Adrenal gland (tissue), 12 donors: ENCODE measurements around the gene ATXN1. TPM values are rescaled to one million over a fixed set of nuclear protein-coding genes. Genes with fewer than 3 reads are reported as not detected.

Experiments used
- DNase-seq, 7 donors: peaks; one replicate each; pipeline ENCODE4 v3.0.0-alpha.2; 2019 to 2020
- H3K27ac ChIP-seq, 5 donors: fragments of 200-600 bp; sonication (generic) in 4 of 5; 1 replicate in 3 of 5; 2 replicates in 2 of 5; pipeline versions ENCODE4 v1.5.1 to v1.8.0; 2016 to 2020; ENCODE audit warnings: mild to moderate bottlenecking in 1 of 5
- H3K27me3 ChIP-seq: fragments of 200-600 bp; 2 replicates; pipeline ENCODE4 v1.8.0; 2021
- H3K36me3 ChIP-seq, 2 donors: fragments of 200-600 bp; replicated peaks in 1 of 2; 1 replicate in 1 of 2; 2 replicates in 1 of 2; pipeline versions ENCODE4 v1.5.1 to v1.8.0; 2018 to 2022
- H3K4me1 ChIP-seq, 2 donors: fragments of 200-600 bp; replicated peaks in 1 of 2; 1 replicate in 1 of 2; 2 replicates in 1 of 2; pipeline versions ENCODE4 v1.5.1 to v1.8.0; 2018 to 2021
- H3K4me3 ChIP-seq, 4 donors: fragments of 200-600 bp; sonication (generic) in 3 of 4; one replicate each; pipeline ENCODE4 v1.5.1; 2016 to 2018
- H3K9me3 ChIP-seq, 3 donors: fragments of 200-600 bp; sonication (generic) in 1 of 3; replicated peaks in 1 of 3; 1 replicate in 2 of 3; 2 replicates in 1 of 3; pipeline versions ENCODE4 v1.5.1 to v1.8.0; 2016 to 2021
- POLR2A ChIP-seq, 2 donors: fragments of 450-650 bp; IDR thresholded peaks; one replicate each; pipeline ENCODE4 v1.6.1; 2017; ENCODE audit warnings: antibody characterized with exemption in 2 of 2, mild to moderate bottlenecking in 2 of 2, moderate library complexity in 1 of 2
- WGBS, 4 donors: extraction: QIAGEN DNeasy Blood & Tissue Kit in 2 of 4; methylation state at CpG; one replicate each; pipeline versions ENCODE4 v1.1.5 to v1.1.7; 2013 to 2017; 5-methylcytosine and 5-hydroxymethylcytosine counted together
- intact Hi-C, 2 donors: fragments of 100-400 bp; cut with DNase I; formaldehyde crosslinking; loops; one replicate each; pipeline versions ENCODE4 v1.14.1 to v1.15.0; 2022 to 2023
- polyA plus RNA-seq, 3 donors: library from polyadenylated mRNA; stranded (reverse); fragments of 200-250 nt in 2 of 3; fragments of 350-450 nt in 1 of 3; fragmentation: Illumina TruSeq in 1 of 3; extraction: RNeasy Lipid Tissue Mini Kit (QIAGEN cat#74804) in 1 of 3; gene quantifications; one replicate each; pipeline ENCODE4 v1.2.3, GENCODE V29; 2013 to 2014
- total RNA-seq, 9 donors: library from RNA; depleted of rRNA in 4 of 9; stranded (reverse); fragments of >200 nt in 4 of 9; fragments of 120-200 nt in 1 of 9; fragmentation: NEBNext Ultra II Directional in 1 of 9; extraction: Animal tissue kit (Norgen Biotek cat#: 25700) in 1 of 9; gene quantifications; one replicate each; pipeline versions ENCODE4 v1.1.0 to v1.2.4, GENCODE V29; 2013 to 2023
- TF ChIP-seq, protein P1 (sequence below), 6 experiments: fragments of 450-650 bp in 4 of 6; fragments of 200-600 bp in 2 of 6; sonication (generic) in 1 of 6; IDR thresholded peaks; 1 replicate in 5 of 6; 2 replicates in 1 of 6; pipeline versions ENCODE4 v1.5.1 to v1.8.0; 2016 to 2021; ENCODE audit warnings: antibody characterized with exemption in 6 of 6, mild to moderate bottlenecking in 2 of 6, moderate library complexity in 1 of 6
- donor health status: healthy with polysubstance abuse.
- donor health status: Bipolar disorder and iron deficiency.
- donor health status: DM: yes; HTN: yes; CAD: no.
- donor health status: DM: no; HTN: no; CAD: no.
- donor health status: DM: no; HTN: no; CAD: no.
- donor health status: DM: yes; HTN: yes; CAD: no.

The ATXN1 gene
- total and polyA plus RNA-seq, 12 donors = 3.4 to 51.3 (median 25.4) TPM

DNA sequence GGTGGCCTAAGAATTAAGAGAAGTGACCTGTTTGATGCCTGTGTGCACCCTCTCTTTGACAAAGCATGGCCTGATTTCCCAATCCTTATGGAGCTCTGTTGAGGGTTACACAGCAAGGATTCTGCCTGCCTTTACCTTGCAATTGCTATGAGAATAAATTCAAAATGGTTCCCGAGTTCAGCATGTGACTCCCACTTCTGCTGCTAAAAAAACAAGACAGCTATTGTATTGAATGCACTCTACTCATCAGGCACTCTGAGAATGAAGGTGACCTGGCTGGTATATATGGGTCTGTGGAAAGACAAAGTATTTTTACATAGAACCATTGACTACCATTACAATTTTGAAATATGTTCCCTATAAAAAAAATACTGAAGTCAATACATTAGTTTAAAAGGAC, 190.3 kb downstream of the ATXN1 start:
- intact Hi-C loops = no loop called here
- no peaks in the 10 kb centered on the region for H3K36me3 ChIP-seq
- TF ChIP-seq, protein P1, sequence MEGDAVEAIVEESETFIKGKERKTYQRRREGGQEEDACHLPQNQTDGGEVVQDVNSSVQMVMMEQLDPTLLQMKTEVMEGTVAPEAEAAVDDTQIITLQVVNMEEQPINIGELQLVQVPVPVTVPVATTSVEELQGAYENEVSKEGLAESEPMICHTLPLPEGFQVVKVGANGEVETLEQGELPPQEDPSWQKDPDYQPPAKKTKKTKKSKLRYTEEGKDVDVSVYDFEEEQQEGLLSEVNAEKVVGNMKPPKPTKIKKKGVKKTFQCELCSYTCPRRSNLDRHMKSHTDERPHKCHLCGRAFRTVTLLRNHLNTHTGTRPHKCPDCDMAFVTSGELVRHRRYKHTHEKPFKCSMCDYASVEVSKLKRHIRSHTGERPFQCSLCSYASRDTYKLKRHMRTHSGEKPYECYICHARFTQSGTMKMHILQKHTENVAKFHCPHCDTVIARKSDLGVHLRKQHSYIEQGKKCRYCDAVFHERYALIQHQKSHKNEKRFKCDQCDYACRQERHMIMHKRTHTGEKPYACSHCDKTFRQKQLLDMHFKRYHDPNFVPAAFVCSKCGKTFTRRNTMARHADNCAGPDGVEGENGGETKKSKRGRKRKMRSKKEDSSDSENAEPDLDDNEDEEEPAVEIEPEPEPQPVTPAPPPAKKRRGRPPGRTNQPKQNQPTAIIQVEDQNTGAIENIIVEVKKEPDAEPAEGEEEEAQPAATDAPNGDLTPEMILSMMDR (IDR thresholded peaks at IDR 0.05) = no peak
- TF ChIP-seq POLR2A (IDR thresholded peaks at IDR 0.05) = no peak
- no peak for DNase-seq
- no peak overlapping the region for H3K27ac ChIP-seq
- no peaks in the 10 kb centered on the region for H3K9me3 ChIP-seq
- WGBS, 4 donors = 89 to 100% (median 92%) methylated on average over 1 of the region's 1 CpG
- H3K4me1 ChIP-seq = no peaks in the 10 kb centered on the region
- H3K27me3 ChIP-seq = no peaks in the 10 kb centered on the region
- no peak overlapping the region for H3K4me3 ChIP-seq

DNA sequence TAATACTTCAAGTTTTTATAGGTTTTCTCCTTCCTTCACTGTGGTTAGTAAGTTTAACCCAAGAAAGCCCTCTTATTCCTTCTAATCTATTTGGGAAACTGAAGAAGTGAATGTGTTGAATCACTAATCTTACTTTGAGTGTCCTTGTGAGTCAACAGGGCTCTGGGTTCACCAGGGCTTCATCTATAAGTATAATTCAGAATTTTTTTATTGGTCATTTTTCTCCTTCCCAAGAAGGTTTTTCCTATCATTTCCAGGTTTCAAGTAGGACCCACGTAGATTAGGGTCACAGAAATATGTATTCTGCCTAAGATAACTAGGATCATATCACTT, 191.1 kb downstream of the ATXN1 start:
- Histone ChIP-seq H3K27ac (no peak overlapping the region), H3K4me3 (no peak overlapping the region), H3K27me3 (no peaks in the 10 kb centered on the region), H3K36me3 (no peaks in the 10 kb centered on the region), H3K4me1 (no peaks in the 10 kb centered on the region), H3K9me3 (no peaks in the 10 kb centered on the region)
- 94 to 100% (median 95%) methylated on average over 1 of the region's 1 CpG for WGBS, 4 donors
- no peak for DNase-seq
- TF ChIP-seq, protein P1 (IDR thresholded peaks at IDR 0.05) = no peak
- TF ChIP-seq POLR2A (IDR thresholded peaks at IDR 0.05) = no peak
- intact Hi-C loops = no loop called here

DNA sequence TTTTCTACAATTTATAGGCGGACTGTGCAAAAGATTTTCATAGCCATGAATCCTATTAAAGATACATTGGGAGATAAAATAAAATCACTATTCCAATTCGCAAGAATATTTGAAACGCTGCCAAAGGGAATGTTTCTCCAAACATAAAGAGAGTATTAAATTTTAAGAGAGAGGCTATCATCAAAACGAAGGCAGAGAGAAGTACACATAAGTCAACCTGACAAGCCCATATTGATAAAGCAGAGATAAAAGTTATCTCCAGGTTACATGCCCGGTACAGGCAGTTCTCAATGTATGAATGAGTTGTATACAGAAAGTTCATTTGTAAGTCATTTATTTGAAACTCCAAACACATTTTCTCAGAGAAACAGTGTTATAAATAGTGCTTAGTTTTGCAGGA, 193.1 kb downstream of the ATXN1 start:
- WGBS, 4 donors = 47 to 57% (median 53%) methylated on average over 5 of the region's 5 CpGs
- Histone ChIP-seq H3K4me3 (no peak overlapping the region), H3K9me3 (no peaks in the 10 kb centered on the region), H3K36me3 (no peaks in the 10 kb centered on the region), H3K27ac (no peak overlapping the region), H3K27me3 (no peaks in the 10 kb centered on the region), H3K4me1 (no peaks in the 10 kb centered on the region)
- TF ChIP-seq, protein P1 (IDR thresholded peaks at IDR 0.05) = no peak
- TF ChIP-seq POLR2A (IDR thresholded peaks at IDR 0.05) = no peak
- intact Hi-C loops = no loop called here
- no peak for DNase-seq

DNA sequence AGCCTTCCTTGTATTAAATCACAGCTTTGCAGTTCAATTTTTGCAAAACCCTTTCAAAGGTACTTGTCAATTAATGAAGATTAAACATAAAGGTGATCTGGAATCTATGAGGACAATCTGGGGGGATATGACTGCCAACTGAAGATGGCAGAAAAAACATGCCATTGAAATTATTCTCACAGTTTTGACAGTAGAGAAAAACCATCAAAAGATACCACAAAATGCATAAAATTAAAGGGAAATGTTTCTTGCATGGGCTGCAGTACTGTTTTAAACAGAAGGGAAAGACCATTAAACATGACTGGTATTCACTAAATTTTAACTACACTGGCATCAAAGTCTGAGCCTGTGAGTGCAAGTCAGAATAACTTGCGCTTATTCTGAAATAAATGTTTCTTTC, 194.2 kb downstream of the ATXN1 start:
- Histone ChIP-seq H3K27me3 (no peaks in the 10 kb centered on the region), H3K4me1 (no peaks in the 10 kb centered on the region), H3K36me3 (no peaks in the 10 kb centered on the region), H3K4me3 (no peak overlapping the region), H3K27ac (no peak overlapping the region), H3K9me3 (no peaks in the 10 kb centered on the region)
- TF ChIP-seq, protein P1 (IDR thresholded peaks at IDR 0.05) = no peak
- TF ChIP-seq POLR2A (IDR thresholded peaks at IDR 0.05) = no peak
- 86 to 100% (median 95%) methylated on average over 1 of the region's 1 CpG for WGBS, 4 donors
- intact Hi-C loops = no loop called here
- no peak for DNase-seq
